CD4-positive, alpha-beta T cell treated with Interleukin-4 for 4 hours (primary cell): ENCODE results near the gene ITPK1.

Experiments
- DNase-seq: peaks from one replicate; pipeline ENCODE4 v3.0.0-alpha.2; 2020

Gene ITPK1

DNA sequence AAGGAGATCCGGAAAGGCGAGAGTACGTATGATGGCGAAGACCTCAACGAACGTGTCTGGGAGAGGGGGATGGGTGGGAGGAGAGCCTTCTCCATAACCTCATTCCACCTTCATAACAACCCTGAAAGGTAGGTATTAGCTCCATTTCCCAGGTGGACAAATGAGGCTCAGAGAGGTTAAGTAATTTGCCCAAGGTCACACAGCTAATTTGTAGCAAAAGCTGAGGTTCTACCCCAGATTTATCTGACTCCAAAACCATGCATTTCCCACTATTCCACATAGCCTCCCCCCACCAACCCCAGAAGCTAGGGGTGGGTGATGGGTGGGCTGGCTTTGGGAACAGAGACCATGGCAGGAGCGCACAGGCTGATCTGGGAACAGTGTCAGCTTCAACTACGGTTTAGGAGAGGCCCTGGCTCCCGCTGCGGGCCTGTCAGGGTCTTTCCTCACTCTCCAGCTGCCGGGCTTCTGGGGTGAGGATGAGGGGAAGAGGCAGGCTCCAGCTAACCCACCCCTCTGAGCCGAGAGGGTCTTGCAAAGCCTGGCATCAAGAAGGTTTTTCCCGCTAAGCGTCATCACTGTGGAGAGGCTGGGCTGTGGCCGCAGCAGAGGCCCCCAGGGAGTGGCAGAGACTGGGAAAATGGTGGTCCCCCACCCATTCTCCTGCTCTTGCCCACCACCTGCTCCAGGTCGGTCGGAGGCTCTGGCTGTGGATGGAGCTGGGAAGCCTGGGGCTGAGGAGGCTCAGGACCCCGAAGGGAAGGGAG is 183.9 kb downstream of the ITPK1 start:
- no peak for DNase-seq

DNA sequence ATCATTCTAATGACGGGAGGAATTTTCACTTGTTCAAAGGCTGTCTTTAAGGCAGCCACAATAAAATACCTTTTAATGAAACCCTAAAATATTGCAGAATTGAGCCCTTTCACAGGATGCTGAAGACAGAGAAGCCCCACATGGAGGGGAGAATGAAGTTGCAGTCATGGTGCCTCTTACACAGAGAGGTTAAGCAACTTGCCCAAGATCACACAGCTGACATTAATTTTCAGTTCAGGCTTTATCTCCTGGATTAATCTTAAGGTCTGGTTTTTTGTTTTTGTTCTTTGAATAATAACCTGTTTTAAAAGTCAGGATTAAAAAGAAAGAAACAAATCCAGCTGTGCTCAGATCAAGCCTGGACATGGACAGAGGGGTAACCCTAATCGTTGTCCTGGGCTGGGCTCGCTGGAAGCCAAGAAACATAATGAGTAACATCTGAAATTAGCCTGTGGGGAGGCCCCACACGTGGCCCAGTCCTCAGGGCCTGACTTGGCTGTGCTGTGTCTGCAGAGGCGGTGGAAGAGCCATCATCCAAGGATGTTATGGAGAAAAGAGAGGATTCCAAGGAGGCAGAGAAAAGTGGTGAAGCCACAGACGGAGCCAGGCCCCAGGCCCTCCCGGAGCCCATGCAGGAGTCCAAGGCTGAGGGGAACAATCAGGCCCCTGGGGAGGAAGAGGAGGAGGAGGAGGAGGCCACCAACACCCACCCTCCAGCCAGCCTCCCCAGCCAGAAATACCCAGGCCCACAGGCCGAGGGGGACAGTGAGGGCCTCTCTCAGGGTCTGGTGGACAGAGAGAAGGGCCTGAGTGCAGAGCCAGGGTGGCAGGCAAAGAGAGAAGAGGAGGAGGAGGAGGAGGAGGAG is 184.8 kb downstream of the ITPK1 start:
- DNase-seq, result no peak

DNA sequence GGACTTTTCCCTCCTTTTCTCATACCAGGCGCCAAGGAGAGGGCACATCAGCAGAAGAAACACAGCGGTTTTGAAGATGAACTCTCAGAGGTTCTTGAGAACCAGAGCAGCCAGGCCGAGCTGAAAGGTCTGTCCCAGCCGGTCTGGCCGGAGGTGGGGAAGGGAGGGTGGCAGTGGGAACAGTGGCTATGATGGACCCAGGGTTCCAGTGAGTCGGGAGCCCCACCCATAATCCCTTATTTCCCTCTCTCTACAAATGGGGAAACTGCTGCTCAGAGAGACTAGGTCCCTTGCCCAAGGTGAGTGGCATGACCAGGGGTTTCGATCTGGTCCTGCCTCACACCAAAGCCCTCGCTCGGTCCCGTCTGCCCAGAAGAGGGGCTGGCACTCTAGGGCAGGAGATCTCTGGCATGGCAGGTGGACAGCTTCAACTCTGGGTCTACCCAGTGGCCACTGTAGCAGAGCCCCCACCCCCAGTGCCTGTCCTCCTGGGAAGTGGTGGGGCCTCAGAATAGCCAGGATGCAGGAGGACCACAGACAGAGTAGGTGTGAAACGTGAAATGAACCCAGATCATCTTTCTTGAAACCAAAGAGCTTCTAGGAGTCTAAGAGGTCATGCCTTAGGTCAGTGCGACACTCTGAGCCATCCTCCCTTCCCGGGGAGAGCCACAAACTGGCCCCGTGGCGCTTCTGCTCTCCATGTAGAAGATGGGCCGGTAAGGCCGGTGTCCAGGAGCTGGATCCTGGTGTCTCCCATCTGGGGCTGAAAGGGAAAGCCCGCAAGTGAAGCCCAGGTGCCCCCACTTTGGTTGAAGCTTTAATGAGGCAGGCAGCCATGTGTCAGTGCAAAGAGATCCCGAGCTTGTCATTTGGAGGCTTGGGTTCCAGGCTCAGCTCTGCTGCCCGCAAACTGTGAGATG is 185.8 kb downstream of the ITPK1 start:
- DNase-seq, result no peak

DNA sequence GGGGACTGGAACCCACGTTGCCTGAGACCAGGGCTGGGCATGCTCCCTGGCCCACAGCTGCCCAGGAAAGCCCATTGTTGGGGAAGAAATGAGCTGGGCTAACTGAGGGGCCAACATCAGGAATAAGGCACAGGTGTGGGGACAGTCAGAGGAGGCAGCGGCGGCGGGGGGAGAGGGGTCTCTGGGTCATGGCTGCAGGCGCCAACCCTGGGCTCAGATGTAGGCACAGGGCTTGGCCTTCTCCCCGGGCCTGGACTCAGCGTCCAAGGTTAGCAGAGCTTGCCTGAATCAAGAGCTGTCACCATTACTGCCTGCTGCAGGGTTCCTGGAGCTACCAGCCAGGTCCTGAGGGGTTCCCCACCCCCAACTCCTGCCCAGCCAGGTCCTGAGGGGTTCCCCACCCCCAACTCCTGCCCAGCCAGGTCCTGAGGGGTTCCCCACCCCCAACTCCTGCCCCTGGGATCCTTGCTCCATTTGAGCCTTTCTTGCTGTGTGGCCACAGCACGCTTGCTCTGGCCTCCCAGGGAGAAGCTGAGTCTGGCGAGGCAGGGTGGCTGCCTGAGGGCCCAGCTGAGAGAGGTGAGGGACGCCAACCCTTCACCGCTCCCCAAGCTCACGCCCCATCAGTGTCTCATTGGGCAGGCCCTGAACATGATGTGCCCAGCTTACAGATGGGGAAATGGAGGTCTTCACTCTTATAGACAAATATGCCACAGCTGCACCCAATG is 186.6 kb downstream of the ITPK1 start:
- no peak for DNase-seq

DNA sequence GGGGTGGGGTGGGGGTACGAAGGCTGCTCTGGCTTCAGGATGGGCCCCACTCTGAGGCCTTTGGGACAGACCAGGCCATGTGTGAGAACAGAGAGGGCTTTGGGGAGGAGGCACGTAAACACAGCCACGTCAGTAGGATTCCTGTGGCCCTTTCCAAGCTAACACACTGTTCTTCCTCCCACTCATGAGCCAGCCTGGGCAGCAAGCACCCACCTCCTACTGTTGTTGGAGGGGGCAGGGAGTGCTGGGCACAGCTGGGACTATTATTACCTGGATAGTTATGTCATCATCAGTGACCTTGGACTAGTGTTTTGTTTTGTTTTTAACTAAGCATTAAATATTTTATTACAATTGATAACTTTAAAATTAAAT is 187.5 kb downstream of the ITPK1 start:
- DNase-seq, result no peak

DNA sequence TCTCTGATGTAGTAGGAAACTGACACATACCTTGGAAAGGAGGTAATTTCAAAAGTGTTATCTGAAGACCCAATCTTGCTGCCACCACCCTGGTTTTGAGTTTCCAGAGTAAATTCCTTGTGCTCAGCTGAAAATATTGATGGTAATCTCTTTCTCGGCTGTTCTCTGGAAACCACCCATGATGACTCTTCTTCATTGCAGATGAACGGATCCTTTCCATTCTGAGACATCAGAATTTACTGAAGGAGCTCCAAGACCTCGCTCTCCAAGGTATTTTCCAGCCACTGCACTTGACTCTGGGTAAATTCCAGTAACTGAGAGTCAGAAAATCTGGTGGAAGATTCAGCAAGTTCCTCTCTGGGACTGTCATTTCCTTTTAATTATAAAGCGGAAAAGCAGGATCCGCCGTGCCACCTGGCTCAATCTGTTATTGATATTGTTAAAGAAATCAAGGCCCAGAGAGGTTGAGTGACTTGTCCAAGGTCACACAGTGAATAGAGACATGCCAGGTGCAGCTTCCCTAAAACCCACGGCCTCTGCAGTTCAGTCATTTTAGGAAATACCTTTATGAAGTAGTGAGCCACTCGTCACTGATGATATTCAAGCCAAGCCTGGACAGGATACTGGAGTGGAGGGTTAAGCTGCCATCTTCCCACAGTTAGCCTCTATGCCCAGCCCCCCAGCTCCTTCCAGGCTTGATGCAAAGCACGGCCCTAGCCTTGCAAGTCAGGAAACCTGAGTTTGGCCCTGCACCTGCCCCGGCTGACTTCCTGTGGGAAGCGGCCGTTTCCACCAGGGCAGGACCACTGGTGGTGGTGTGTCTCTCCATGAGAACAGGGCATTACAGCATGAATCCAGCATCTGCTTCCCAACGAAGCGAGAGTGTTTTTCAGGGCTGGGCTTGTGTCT is 188.1 kb downstream of the ITPK1 start:
- DNase-seq, result no peak

DNA sequence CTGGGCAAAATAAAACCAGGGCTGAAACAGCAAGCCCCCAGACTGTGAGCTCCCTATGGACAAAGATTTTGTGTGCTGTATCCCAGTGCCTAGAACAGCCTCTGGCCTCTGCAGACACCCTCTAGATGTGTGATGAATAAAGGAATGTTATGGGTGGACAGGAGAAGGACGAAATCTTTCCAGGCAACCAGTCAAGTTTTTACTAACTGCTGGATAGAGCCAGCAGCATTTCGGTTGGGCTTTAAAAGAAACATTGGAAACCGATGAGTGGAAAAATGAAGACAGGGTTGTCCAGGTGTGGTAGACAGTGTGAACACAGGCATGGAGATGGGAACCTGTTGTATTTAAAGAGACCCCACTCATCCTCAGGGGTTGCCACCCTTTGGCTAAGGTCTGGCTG is 188.8 kb downstream of the ITPK1 start:
- DNase-seq, result no peak

DNA sequence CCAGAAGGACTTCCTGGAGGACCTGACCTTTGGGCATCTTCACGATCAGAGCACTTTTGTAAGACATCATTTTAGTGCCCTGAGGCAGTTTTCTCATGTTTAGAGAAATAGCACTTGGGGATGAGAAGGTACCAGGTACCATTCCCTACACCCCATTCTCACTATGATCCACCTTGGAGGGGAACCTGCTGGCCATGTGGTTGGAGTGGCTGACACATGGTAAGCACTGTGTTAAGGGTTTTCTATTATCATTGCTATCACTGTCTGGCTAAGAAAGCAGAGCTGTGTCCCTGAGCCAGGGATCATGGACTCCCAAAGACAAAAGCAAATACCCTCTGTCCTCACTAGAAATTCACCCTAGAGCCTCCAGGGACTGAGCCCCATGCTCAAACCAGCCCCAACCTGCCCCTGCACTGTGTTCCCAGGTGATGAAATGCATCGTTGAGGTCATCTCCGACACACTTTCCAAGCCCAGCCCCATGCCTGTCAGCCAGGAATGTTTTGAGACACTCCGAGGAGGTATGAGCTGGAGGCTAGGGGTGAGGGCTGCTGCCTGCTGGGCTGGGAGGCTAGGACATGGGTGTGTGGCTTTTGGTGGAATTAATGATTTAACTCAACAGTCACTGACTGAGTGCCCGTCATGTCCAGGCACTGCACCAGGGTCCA is 189.4 kb downstream of the ITPK1 start:
- no peak for DNase-seq

DNA sequence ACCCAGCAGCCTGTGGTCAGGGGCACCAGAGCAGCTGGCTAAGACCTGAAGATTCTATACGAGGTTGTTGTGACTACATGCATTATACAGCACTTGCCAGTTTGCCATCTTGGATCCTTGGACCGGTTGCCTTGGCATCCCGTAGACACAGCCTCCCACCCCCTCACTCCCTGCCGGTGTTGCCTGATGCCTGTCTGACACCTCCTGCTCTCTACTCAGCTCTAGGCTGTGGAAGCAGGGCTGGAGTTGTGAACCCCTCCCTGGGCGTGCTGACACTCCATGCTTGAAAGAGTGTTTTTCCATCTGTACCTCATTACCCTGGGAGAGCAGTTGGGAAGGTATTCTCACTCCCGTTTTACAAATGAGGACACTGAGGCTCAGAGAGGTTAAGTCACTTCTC is 190.3 kb downstream of the ITPK1 start:
- DNase-seq, result no peak

DNA sequence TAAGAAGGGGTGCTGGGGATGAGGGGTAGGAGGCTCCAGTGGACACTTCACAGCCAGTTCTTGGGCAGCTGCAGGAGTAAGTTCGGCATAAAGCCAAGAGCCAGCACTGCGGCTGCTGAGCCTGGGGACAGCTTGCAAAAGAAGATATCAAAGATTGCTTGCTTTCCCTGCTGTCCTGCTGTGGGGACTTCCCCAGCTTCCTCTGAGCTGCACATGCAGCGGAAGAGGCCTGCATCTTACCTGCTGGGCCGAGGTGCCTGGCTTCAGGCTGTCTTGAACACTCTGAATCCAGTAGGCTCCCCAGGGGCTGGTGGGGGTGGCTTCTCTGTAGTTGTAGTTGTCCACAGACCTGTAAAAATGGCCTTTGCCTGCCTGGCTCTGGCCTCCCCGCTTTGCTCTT is 191.5 kb downstream of the ITPK1 start:
- no peak for DNase-seq

DNA sequence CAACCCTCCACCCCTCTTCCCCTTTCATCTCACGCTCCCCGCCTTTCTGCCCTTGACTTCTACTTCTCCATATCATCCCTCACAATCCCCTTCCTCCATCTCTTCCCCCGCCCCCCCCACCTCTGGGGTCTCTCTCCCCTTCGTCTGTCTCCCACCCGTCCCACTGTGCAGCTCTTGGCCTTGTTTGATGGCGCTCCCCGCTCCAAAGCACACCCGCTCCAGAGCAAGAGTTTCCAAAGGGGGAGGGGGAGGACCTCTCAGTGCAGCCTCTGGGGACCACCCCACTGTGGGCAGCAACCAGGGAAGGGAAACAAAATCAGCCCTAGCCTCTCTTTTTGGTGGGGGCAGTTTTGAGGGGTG is 192.0 kb downstream of the ITPK1 start:
- no peak for DNase-seq

DNA sequence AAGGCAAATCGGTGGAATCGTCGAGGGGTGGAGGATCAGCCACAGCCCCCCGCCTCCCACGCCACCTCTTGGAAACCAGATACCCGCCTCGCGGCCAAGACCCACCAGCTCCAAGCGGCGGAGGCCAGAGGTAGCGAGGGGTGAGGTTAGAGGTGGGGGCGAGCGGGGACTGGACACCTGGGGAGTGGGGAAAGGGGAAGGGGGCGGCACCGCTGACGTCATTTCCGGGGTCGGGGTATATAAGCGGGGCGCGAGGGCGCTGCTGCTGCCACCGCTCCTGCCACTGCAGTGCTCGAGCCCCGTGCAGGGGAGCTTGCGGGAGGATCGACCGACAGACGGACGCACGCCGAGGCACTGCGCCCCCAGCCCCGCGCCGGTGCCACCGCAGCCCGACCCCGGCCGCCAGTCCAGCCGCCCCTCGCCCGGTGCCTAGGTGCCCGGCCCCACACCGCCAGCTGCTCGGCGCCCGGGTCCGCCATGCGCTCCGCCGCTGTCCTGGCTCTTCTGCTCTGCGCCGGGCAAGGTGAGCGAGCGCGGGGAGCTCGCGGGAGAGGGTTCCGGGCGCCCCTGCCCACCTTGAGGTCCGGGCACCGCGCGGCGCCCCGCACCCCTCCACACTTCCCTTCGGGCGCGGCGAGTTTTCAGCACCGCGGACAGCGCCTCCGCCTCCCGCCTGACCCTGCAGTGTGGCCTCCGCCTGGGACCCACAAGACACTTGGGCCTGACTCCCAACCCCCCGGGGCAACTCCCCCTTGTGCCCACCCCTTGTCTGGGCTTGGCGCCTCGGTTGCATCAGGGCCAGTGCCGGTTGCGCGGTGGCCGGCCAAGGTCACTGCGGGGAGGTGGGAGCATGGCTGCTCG is 192.6 kb downstream of the ITPK1 start, which contains the start of gene CHGA:
TSS of gene CHGA (plus strand) at position 268 of the 861 bp plus-strand sequence. CDS start at position 478, 210 bp downstream.
- DNase-seq, result peak; percentile 18

DNA sequence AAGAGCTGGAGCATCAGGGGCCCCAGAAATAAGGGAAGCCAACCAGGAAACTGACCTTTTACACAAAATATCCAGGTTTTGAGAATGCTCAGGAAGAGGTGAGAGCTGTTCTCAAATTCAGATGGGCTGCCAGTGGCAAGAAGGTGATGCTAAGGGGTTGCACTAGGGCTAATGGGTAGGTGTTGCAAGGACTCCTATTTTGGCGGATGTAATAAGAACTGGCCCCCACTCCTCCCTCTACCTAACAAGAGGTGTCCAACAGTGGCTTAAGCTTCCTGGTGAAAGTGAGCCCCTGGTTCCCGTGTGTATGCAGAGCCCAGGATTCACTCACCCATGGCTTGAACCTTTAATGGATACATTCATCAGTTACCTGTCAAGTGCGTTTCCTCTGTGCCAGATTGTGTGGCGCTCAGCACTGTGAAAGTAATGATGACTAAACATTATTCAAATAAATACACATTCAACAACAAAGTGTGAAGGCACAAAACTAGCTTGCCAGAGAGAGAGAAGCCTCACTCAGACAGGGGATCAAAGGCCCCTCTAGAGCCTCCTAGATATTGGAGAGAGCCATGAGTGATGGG is 193.5 kb downstream of the ITPK1 start:
- DNase-seq, result no peak

DNA sequence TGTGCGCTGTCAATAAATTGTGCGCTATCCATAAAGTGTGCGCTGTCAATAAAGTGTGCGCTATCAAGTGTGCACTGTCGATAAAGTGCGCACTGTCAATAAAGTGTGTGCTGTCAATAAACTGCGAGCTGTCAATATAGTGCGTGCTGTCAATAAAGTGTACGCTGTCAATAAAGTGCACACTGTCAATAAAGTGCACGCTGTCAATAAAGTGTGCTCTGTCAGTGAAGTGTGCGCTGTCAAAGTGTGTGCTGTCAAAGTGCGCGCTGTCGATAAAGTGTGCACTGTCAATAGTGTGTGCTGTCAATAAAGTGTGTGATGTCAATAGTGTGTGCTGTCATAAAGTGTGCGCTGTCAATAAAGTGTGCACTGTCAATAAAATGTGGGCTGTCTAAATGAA is 195.7 kb downstream of the ITPK1 start:
- DNase-seq, result no peak

DNA sequence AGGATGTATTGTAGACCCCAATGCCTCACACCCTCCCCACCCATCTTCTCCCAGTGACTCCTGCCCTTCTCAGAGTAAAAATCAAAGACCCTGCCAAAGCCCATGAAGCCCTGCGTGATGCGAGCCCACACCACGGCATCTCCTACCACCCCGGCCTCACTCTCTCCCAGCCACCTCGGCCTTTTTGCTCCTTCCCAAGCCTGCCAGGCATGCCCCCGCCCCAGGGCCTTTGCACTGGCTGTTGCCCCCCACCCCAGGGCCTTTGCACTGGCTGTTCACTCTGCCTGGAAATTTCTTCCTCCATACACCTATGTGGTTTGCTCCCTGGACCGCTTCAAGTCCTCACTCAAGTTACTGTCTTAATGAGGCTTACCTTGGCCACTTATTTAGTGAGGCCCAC is 197.8 kb downstream of the ITPK1 start:
- DNase-seq, result no peak

DNA sequence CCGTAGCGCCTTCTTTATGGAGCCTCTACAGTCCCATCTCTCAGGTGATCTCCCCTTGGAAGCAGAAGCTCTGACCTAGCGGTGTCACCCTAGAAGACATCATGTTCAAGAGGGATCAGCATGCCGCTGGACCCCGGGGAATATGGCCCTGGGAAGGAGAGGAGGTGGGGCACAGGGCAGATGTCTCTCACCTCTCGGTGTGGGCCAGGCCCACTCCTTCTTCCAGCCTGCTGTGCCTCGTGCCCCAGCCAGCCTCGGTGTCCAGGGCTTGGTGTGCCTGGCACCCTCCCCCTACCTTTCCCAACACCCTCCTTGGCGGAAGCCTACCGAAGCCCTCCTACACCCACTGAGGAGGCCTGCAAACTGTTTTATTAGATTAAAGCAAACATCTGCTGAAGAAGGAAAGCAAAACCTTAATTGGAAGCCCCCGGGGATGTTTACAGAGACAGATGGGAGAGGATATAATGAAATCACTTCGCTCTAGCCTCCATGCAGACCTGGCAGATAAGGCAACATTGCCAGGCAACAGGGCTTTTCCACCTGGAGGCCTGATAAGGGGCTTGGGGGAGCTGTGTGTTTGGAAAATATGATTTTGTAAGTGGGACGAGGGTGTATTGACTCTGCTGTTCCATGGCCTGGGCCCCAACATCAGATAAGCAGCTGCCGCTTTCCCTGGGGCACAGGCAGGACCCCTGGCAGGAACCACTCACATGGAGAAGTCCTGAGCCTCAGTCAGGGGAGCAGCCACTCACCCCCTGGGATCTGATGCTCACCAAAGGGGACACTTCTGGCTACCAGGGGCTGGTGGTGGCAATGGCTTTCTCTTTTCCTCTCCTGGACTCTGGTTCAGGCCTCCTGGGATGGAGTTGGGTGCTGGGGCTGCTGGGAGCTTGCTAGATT is 198.4 kb downstream of the ITPK1 start:
- DNase-seq, result no peak

DNA sequence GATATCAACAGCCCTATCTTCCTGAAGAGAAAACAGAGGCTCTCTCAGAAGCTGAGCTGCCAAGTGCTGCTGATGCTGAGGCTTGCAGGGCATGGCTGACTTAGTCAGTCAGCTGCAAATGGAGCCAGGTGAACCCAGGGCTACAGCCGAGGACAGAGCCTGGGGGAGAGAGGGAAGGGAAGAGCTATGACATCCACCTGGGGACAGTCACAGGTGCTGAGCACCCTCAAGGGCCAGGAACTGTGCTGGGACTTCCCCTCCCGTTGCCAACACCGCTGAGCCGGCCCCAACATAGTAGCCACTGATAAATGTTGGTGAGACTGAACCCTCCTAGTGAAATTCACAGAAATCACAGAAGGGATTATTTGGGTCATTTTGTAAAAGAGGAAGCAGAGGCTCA is 199.5 kb downstream of the ITPK1 start:
- DNase-seq, result no peak

DNA sequence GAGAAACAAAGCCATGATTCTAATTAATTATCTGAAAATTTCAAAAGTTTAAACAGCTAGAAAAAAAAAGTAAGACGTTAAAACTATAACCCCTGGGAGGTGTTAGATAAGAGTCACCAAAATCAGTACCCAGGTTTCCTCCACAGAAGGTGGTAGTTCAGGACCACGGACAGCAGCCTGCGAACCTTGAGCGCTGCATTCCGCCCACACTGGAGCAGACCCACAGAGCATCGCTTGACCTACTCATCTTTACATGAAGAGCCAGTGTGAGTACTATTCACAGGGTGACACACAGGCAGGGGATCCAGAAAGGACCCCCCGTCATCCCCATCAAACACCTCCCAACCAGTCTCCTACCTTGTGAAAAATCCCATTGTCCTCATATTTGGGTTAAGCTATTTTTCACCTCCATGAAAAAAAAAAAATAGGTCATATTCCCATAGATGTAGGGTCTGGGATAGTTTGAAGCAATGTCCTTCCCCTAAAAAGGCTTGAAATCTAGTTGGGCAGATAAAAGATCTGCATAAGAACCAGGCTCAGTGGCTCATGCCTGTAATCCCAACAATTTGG is 201.6 kb downstream of the ITPK1 start:
- peak; percentile 4 for DNase-seq
